Uterus (tissue), 2 donors: Measurements from ENCODE around the gene PPARA.

Experiments
- CTCF ChIP-seq, 4 experiments: fragments of 200-600 bp in 2 of 4; fragments of 450-650 bp in 2 of 4; sonication (generic) in 2 of 4; IDR thresholded peaks; one replicate each; pipeline ENCODE4 v1.5.1; 2016 to 2019; ENCODE audit warnings: antibody characterized with exemption in 4 of 4, mild to moderate bottlenecking in 2 of 4, moderate library complexity in 1 of 4
- POLR2A ChIP-seq, 2 donors: fragments of 450-650 bp; IDR thresholded peaks; one replicate each; pipeline ENCODE4 v1.6.1; 2016; ENCODE audit warnings: antibody characterized with exemption in 2 of 2, mild to moderate bottlenecking in 1 of 2, moderate library complexity in 1 of 2

DNA sequence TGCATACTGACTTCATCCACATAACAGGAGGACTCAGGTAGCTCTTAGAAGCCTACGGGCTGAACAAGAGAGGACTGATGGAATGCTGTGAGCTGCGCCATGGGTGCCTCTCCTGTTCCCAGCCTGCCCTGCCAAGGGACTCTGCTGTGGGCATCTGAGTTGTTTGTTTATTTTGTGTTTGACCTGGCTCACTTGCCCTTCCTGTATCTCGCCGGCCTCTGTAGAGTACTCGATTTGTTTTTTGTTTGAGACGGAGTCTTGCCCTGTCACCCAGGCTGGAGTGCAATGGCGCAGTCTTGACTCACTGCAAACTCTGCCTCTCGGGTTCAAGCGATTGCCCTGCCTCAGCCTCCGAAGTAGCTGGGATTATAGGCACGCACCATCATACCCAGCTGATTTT, 119.2 kb downstream of the PPARA start:
- TF ChIP-seq CTCF (IDR thresholded peaks at IDR 0.05) (no peak), POLR2A (IDR thresholded peaks at IDR 0.05) (no peak)
